Right ventricle myocardium inferior (tissue), 1 donor: ENCODE results near the gene CIAO1. TPM values are rescaled to one million over a fixed set of nuclear protein-coding genes. Genes with fewer than 3 reads are reported as not detected.
"Not testable (repeated sequence)": the region's sequence is repeated elsewhere in the genome, so short reads cannot be mapped to it uniquely, and the experiment has no call there.

Source experiments
- ATAC-seq: fragments of 200-7000 bp; cut with Tn5 transposase; one replicate; pipeline ENCODE4 v1.9.1; 2020; ENCODE audit warnings: mild to moderate bottlenecking, moderate library complexity
- DNase-seq: peaks from one replicate; pipeline ENCODE4 v3.0.0; 2021; ENCODE audit errors: missing footprints
- intact Hi-C: fragments of 100-400 bp; cut with DNase I; formaldehyde crosslinking; loops from one replicate; pipeline ENCODE4 v1.11.0; 2022
- long read RNA-seq: library from polyadenylated mRNA; unstranded; transcript quantifications from one replicate; pipeline ENCODE4 v2.0.0, GENCODE V29; 2021
- total RNA-seq: library from RNA; stranded (reverse); fragmentation: NEBNext Ultra II Directional; extraction: Animal tissue kit (Norgen Biotek cat#: 25700); gene quantifications from one replicate; pipeline ENCODE4 v1.2.1, GENCODE V29; 2021
- donor health status: DM: no; HTN: yes; CAD: no; lungs with severe emphysema.

CIAO1 gene
- 59.9 TPM for total RNA-seq
- long read RNA-seq, transcript CIAO1-203 (7 exons, 1,533 nt) = major isoform, 76 of 95 reads
- long read RNA-seq, partial matches to known transcripts = 13 of 95 reads
- long read RNA-seq, other reads (novel, unspliced or antisense) = 6 of 95 reads

DNA sequence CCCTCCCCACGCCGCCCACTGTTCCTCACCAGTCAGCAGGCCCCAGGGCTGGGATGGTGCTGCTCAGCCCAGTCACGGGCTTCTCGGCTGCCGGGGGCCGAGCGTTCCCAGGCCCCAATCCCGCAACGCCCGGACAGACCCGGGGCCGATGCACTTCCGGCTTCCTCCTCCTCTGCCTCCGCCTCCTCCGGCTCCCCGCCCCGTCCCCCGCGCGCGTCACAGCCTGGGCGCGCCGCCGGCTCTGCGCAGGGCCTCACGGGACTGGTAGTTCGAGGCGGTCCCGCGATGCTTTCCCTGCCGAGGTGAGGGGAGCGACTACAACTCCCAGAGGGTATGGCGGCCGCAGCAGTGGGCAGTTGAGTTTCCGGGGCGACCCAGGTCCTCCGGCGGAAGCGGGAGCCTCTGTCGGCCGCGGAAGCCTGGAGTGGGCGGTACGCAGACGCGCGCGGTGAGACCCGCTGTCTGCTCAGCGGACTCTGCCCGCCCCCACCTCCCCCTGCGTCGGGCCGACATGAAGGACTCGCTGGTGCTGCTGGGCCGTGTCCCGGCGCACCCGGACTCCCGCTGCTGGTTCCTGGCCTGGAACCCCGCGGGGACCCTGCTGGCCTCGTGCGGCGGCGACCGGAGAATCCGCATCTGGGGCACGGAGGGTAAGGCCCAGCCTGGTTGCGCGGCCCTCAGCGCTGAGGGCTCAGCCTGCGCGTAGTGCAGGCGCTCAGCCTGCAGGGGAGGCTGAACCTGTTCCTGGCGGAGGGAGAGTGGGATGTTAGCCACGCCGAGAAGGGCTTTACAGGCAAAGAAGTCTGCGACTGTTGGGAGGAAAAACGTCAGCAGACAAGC lies at the start of gene CIAO1, which contains the start of gene TMEM127:
Gene CIAO1, plus strand, starts transcription at position 386 of the 840 bp plus-strand sequence. Its CDS starts 126 bp downstream, at position 512.
Gene TMEM127, minus strand, starts transcription at position 158 of the 840 bp plus-strand sequence. CDS start 616 bp downstream, outside the sequence.
- peak; percentile 98 for ATAC-seq
- intact Hi-C loops = loop anchor here (5.0 kb wide), 2 partner anchors 36 to 119 kb away; partner anchors contain the start of gene DUSP2
- DNase-seq = peak; percentile 100

DNA sequence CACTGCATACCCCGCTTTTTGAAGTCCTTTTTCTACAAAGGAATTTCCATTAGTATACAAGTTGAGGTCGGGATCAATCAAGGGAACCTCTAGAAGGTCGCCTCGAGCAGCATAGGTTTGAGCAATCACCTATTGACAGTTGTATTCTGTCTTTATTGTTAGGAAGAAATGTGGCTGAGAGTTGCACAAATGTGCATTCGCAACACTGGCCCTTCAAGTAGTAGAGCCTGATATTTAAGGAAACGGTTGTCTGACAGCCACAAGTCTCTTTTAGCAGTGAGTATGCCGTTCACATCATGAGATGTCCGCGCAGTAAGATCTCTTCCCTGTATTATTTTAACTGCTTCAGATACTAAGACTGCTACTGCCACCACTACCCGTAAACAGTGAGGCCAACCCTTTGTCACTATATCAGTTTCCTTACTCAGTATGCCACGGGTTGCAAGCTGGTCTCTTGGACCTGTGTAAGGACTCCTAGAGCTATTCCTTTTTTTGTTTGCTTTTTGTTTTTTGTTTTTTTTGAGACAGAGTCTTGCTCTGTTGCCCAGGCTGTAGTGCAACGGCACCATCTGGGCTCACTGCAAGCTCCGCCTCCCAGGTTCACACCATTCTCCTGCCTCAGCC lies 47.4 kb upstream of the CIAO1 start:
- no peak for ATAC-seq
- intact Hi-C loops = no loop called here
- no peak for DNase-seq

DNA sequence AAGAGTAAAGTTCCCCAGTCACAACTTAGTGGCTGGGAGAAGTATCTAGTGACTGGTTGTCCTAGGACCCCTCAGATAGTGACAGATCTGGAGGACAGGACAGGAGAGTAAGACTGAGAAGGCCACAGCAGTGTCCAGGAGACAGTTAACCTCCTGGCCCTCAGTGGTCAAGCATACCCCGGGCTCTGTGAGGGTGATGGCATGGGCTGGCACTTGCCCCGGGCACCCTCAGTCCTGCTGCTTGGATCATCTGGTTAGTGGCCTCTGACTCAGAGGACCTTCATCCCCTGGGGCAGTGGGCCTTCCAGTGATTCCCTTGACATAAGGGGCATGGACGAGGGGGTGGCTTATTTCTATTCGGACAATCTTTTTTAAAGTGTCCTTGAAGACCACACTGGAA lies 46.1 kb upstream of the CIAO1 start:
- ATAC-seq, DNase-seq, intact Hi-C loops: not testable (repeated sequence)

DNA sequence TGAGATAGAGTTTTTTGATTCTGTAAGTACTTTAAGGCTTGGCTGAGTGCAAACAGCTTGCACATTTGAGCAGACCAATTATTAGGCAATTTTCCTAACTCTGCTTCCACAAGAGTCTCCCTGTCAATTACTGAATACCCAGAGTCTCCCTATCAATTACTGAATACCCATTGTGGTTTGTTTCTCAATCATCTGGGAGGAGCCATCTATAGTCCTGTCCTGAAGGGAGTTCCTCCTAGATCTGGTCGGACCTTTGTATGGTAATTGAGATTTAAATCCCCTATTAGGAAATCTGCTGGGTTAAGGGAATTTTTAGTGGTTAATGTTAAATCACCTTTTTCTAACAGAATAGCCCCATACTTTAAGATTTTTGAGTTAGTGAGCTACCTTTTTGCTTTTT lies 44.9 kb upstream of the CIAO1 start:
- intact Hi-C loops, ATAC-seq, DNase-seq: not testable (repeated sequence)

DNA sequence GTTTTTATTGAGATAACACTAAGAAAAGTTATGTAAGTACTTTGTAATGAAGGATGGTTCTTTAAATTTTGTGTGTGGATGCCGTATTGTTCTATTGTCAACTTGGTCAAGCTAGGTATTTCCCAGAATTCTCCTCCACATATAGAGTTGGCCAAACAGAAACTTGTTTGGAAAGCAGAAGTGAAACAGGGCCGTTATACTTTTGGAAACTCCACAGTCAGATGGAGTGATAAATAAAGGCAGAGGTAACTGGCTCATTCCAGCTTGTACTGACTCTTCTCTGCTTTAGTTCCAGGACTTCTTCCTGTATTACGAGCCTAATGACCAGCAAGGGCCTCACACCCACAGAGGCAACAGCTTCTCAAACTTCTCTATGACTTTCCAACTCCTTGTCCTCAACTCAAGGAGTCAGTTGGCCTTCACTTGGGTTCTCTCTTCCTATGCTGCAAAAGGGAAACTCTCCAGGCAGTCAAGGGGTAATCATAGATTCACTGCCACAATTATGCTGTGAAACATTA lies 41.0 kb upstream of the CIAO1 start:
- ATAC-seq (peak; percentile 10), DNase-seq (no peak)
- intact Hi-C loops = no loop called here

GRCh38 chr2:96231316-96231715 lies 34.7 kb upstream of the CIAO1 start:
- intact Hi-C loops = no loop called here
- DNase-seq (no peak), ATAC-seq (no peak)

DNA sequence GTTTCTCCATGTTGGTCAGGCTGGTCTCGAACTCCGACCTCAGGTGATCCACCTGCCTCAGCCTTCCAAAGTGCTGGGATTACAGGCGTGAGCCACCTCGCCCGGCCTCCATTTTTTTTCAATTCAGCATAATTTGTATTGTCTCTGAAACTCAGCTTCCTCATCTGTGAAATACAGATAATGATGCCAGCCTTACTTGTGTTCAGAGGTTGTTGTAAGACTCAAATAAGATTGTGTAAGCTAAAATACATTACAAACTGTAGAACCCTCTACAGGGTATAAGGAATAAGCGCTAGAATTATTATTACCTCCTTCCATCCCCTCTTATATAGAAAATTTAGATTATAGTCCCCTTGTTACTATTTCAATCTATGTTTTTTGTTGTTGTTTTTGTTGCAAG lies 32.6 kb upstream of the CIAO1 start:
- ATAC-seq = no peak
- intact Hi-C loops = no loop called here
- DNase-seq = no peak

- no peak for DNase-seq
- ATAC-seq = no peak
- intact Hi-C loops = no loop called here
Observed at GRCh38 chr2:96233880-96234316, 32.1 kb upstream of the CIAO1 start.

GRCh38 chr2:96236882-96237281 lies 29.1 kb upstream of the CIAO1 start:
- intact Hi-C loops = no loop called here
- DNase-seq (no peak), ATAC-seq (no peak)

- intact Hi-C loops = no loop called here
- ATAC-seq (no peak), DNase-seq (no peak)
Observed at GRCh38 chr2:96238266-96238665, 27.8 kb upstream of the CIAO1 start.

DNA sequence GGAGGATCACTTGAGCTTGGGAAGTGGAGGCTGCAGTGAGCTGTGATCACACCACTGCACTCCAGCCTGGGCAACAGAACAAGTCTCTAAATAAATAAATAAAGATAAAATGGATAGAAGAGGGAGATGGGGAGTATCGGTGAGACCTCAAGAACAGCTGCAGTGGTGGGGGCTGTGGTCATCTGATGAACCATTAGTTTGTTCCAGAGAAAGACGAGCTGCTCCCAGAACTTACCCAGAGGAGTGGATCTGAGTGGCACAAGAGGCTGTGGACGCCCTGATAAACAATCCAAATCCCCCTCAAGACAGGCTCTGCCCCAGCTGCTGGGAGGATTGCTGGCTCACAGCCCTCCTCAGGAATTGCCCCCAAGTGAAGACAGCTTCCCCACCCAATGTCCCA lies 26.9 kb upstream of the CIAO1 start:
- intact Hi-C loops = no loop called here
- DNase-seq (no peak), ATAC-seq (no peak)

DNA sequence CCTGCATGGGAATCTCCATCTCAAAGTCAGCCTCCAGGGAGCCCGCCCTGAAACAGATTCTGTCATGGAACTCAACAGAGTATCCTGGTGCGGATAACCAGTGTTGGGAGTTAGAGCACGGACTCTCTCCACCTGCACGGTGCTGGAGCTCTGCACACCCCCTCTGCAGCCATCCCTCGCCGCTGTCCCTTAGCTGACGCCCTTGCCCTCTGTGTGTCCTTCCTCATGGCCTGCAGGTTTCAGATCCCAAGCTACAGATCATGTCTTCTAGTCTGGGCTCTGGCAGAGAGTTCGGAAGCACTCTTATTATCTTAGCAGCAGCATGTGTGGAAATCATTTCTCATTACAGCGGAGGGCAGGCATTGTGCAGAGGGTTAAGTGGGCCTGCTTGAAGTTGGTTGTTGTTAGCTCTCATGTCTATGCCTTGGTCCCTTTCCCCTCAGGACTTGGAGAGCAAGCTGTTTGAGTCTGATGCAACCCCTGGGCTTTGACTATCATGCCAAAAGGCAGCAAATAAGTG lies 26.2 kb upstream of the CIAO1 start:
- ATAC-seq = peak; percentile 37
- no peak for DNase-seq
- intact Hi-C loops = no loop called here

DNA sequence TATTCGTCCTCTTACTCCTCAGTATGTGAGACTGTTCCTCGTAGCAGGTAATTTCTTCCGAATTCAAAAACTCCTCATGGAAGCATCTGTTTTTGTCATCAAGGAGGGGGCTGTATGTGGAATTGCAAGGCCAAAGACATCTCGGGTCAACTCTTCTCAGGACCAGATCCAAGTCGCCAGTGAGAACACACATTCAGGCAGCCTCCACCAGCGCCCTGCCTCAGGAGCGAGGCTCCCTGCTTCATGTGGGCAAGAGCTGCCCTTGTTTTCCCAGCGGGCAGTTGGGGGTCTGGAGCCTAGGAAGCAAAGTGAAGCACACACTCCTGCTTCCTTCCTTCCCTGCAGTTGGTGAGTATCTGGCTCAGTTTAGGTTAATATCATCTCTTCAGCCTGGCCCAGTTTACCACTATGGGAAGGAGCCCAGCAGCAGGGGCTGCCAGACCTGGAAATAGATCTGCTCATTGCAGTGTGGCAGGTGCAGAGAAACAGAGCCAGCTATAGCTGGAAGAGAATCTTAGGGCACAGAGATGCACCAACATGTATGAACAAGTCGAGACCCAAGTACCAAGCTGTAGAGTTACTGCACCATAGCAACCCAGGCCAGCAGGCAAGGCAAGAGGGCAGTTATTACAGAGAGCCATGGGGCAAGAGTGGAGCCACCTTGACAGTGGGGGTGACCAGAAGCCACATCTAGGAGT lies 25.5 kb upstream of the CIAO1 start:
- ATAC-seq (peak; percentile 58), DNase-seq (no peak)
- intact Hi-C loops = no loop called here

DNA sequence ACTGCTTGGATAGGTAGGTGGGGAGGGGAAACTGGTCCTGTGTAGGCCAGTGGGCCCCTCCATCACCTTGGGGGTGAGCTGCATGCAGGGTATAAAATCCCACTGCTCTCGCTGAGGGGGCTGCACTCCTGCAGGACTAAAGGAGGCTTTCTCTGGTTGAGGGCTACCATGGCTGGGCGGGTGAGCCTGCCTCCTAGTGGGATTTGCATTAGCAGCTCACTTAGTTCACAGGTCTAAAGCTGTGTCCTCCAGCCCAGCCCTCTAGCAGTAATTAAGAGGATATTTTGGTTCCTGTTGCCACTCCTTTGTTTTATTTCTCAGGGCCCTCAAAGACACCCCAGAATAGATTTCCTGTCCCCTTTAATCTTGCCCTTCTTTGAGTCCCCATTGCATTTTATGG lies 24.8 kb upstream of the CIAO1 start:
- intact Hi-C loops = no loop called here
- no peak for ATAC-seq
- DNase-seq = no peak

GRCh38 chr2:96241900-96242611 lies 24.0 kb upstream of the CIAO1 start:
- no peak for DNase-seq
- ATAC-seq = peak; percentile 58
- intact Hi-C loops = no loop called here

- no peak for DNase-seq
- intact Hi-C loops = no loop called here
- no peak for ATAC-seq
Observed at GRCh38 chr2:96243843-96244242, 22.2 kb upstream of the CIAO1 start.

- DNase-seq = no peak
- no peak for ATAC-seq
- intact Hi-C loops = no loop called here
Observed at GRCh38 chr2:96245609-96246390, 20.2 kb upstream of the CIAO1 start.
